ENCODE results near the gene RFC2.
"Not testable (repeated sequence)": the region's sequence is repeated elsewhere in the genome, so short reads cannot be mapped to it uniquely, and the experiment has no call there.

RFC2 gene

GRCh38 chr7:74256491-74257408 is 2.6 kb upstream of the RFC2 start:
- no peak for DNase-seq

GRCh38 chr7:74255461-74255860 is 1.3 kb upstream of the RFC2 start:
- intact Hi-C loops (cut with DNase I): loop anchor here (10.0 kb wide), 1 partner anchor 139 kb away; no protein-coding TSS in a partner anchor

More at GRCh38 chr7:74256491-74257408, 2.6 kb upstream of the RFC2 start:
- intact Hi-C loops (cut with DNase I): loop anchor here (10.0 kb wide), 1 partner anchor 138 kb away; no protein-coding TSS in a partner anchor

DNA sequence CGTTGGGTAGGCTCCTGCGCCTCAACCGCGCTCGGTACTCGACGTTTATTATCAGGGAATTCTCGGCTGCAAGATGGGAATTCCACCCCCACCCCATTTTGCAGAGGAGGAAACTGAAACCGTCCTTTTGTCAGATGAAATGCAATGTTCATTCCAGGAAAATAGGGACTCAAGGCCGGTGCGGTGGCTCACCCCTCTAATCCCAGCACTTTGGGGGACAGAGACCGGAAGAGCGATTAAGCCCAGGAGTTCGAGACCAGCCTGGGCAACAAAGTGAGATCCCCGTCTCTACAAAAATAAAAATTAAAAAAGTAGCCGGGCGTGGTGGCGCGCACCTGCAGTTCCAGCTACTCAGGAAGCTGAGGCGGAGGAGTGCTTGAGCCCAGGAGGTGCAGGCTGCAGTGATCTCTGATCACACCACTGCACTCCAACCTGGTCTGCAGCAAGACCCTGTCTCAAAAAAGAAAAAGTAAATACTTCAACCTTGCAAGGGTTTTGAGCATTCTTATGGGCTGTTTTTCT is 720 bp upstream of the RFC2 start:
- no peak for DNase-seq
- intact Hi-C loops (cut with DNase I): loop anchor here (5.0 to 10.0 kb wide), 2 partner anchors 48 to 140 kb away; no protein-coding TSS in a partner anchor

More at GRCh38 chr7:74255461-74255860, 1.3 kb upstream of the RFC2 start:
- not testable (repeated sequence) for DNase-seq

- peak in 3 of 42 donors; percentile 7 to 28 (median 13) for DNase-seq
- intact Hi-C loops (cut with DNase I): loop anchor here (5.0 to 10.0 kb wide), 2 partner anchors 46 to 141 kb away; no protein-coding TSS in a partner anchor
Measured at GRCh38 chr7:74253835-74254128, 417 bp downstream of the RFC2 start.

DNA sequence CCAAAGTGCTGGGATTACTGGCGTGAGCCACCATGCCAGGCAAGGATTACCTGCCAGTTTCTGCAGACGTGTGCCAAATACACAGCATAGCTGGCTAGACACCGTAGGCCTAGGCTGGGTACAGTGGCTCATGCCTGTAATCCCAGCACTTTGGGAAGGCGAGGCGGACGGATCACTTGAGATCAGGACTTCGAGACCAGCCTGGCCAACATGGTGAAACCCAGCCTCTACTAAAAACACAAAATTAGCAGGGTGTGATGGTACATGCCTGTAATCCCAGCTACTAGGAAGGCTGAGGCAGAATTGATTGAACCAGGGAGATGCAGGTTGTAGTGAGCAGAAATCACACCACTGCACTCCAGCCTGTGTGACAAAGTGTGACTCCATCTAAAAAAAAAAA is 868 bp downstream of the RFC2 start:
- intact Hi-C loops (cut with DNase I): loop anchor here (5.0 to 10.0 kb wide), 2 partner anchors 46 to 141 kb away; no protein-coding TSS in a partner anchor
- no peak for DNase-seq

DNA sequence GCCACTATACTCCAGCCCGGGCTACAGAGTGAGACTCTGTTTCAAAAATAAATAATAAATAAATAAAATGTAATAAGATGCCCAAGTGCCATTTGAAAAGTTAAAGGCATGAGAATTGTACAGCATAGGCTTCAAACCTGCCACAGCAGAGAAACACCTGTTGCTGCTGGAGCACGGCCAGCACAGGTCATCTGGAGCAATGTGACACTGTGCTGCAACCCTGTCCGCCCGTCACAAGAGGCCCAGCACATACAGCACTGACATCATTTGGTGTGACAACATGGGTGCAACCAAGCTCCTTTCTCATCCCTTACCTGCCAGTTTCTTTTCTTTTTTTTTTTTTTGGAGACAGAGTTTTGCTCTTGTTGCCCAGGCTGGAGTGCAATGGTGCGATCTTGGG is 1.3 kb downstream of the RFC2 start:
- intact Hi-C loops (cut with DNase I): loop anchor here (5.0 to 10.0 kb wide), 2 partner anchors 46 to 142 kb away; no protein-coding TSS in a partner anchor
- no peak for DNase-seq

DNA sequence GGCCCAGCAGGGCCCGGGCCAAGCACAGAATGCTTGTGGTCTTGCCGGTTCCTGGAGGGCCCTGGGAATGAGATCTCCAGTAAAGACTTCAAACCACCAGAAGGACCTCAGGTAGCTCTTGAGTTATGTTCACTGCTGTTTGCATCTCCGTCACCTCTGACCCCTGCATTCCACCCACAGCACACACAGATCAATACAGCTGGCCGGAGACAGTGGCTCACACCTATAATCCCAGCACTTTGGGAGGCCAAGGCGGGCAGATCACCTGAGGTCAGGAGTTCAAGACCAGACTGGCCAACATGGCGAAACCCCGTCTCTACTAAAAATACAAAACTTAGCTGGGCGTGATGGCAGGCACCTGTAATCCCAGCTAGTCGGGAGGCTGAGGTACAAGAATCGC is 5.1 kb downstream of the RFC2 start:
- DNase-seq; intact Hi-C loops (cut with DNase I): not testable (repeated sequence)

DNA sequence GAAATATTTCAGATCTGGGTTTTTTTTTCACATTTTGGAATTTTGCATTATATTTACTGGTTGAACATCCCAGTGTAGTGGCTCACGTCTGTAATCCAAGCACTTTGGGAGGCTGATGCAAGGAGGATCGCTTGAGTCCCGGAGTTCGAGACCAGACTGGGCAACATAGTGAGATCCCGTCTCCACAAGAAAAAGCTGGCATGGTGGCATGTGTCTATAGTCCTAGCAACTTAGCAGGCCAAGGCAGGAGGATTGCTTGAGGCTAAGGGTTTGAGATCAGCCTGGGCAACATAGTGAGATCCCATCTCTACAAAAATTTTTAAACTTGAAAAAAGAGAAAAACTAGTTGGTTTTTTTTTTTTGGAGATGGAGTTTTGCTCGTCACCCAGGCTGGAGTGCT is 6.0 kb downstream of the RFC2 start:
- intact Hi-C loops (cut with DNase I): no loop called here
- DNase-seq: no peak

DNA sequence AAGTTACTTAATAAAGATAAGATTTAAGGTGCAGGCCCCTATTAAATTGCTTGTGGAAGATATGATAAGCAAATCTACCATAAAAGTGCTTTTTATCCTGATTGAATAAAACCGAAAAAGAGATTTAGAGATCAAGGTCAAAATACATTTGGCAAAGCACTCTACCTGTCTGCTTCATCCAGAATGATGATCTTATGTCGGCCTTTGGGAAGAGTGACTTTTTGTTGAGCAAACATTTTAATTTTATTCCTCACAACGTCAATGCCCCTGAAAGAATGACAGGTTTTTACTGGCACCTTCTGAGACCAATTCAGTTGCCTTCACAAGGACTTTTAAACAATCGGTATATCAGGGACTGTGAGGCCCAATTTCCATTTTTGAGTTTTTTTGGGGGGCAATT is 7.7 kb downstream of the RFC2 start:
- intact Hi-C loops (cut with DNase I): no loop called here

DNA sequence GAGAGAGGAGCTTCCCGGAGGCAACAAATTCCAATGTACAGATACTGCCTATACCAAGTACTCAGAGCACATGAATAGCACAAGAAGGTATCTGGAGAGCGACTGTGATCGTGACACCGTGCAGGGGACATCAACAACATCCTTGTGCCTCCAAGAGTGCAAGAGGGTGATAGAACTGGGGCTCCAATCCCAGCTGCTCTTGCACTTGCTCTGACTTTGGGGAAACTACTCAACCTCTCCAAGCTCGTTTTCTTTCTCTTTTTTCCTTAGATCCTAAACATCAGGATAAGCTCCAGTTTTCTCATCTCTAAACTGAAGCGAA is 12.1 kb downstream of the RFC2 start:
- no peak for DNase-seq
- intact Hi-C loops (cut with DNase I): no loop called here

More for the DNA sequence above, 7.7 kb downstream of the RFC2 start:
- DNase-seq: no peak

GRCh38 chr7:74240482-74240881 is 13.7 kb downstream of the RFC2 start:
- intact Hi-C loops (cut with DNase I): no loop called here
- DNase-seq: no peak

DNA sequence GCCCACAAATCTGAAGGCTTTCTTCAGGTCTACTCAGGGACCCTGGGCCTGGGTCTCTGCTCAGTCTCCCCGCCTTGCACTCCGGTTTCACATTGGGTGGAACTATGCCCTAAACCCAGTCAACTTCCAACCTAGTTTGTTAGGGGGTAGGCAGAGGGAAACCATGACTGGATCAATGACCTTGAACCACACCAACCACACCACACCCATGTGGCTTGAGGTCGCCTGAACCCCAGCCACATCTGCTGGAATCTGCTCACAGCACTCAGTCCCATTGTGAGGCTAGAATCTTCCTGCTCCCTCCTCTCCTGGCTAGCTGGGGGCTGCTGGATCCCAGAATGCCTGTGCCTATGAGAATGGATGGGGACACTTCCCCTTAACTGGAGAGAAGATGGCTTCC is 17.9 kb downstream of the RFC2 start:
- DNase-seq: no peak
- intact Hi-C loops (cut with DNase I): no loop called here

GRCh38 chr7:74235518-74236268 is 18.5 kb downstream of the RFC2 start:
- no peak for DNase-seq
- intact Hi-C loops (cut with DNase I): no loop called here

DNA sequence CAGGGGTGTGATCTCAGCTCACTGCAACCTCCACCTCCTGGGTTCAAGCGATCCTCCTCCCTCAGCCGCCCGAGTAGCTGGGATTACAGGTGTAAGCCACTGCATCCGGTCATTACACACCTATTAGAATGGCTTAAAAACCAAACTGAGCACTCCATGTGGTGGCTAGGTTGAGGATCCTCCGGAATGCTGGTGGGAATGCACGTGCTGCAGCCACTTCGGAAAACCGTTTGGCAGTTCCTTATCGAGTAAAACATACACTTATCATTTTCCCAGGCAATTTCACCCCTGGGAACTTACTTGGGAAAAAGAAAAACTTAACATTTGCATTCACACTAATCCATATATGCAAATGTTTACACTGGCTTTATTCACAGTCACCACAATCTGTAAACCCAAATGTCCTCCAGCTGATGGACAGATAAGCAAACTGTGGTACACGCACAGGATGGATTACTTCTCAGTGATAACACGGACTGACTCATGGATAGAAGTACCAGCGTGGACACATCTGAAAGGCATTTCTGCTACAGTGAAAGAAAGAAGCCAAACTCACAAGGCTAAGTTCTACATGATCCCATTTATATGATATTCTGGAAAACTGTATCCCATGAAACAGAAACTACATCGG is 20.4 kb downstream of the RFC2 start:
- intact Hi-C loops (cut with DNase I): no loop called here
- no peak for DNase-seq

GRCh38 chr7:74231232-74231590 is 23.0 kb downstream of the RFC2 start:
- DNase-seq: peak in 6 of 42 donors; percentile 11 to 33 (median 24)
- intact Hi-C loops (cut with DNase I): no loop called here

- intact Hi-C loops (cut with DNase I): no loop called here
- no peak for DNase-seq
Measured at GRCh38 chr7:74230446-74231231, 23.6 kb downstream of the RFC2 start.

DNA sequence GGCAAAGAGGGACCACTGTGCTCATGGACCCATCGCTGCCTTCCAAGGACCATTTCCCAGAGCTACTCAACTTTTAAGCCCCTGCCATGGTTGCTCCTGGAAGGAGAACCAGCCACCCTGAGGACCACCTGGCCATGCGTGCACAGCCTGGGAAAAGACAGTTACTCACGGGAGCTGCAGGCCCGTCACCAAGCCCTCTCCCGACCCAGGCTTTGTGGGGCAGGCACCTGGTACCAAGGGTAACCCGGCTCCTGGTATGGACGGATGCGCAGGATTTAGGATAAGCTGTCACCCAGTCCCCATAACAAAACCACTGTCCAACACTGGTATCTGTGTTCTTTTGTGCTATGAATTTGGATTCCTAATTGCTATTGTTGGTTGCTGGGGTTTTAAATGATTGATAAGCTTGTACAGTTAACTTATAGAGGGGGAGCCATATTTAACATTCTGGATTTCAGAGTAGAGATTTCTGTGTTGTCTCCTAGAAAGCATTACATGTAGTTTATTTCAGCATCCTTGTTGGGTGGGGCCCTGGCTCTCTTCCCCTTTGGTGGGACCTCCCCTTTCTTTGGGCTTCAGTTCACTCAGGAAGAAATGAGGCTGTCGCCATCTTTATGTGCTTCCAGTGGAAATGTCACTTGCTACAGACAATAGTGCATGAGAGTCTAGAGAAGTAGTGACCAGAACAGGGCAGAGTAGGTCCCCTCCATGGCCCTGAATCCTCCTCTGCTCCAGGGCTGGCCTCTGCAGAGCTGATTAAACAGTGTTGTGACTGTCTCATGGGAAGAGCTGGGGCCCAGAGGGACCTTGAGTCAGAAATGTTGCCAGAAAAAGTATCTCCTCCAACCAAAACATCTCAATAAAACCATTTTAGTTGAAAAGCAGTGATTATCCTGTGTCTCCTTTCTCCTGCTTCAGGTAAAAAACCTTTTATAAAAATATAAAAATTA is 25.0 kb downstream of the RFC2 start:
- intact Hi-C loops (cut with DNase I): no loop called here
- no peak for DNase-seq

DNA sequence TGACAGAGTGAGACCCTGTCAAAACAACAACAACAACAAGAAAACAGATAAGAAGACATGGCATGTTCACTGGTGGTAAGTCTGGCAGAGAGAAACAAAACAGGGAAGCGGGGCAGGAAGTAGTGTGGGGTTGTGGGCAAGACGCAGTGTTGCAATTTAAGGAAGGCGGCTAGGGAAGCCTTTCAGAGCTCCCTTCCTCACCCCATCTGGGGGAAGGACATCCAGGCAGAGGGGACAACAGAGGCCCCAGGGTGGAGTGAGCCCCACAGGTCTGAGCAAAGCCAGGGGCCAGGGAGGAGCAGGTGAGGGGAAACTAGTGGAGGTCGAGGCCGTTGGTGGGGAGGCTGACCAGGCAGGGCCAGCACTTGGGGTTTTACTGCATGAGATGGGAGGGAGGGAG is 27.6 kb downstream of the RFC2 start:
- peak in 27 of 42 donors; percentile 9 to 54 (median 36) for DNase-seq
- intact Hi-C loops (cut with DNase I): no loop called here

Data from head of caudate nucleus (tissue), 42 donors.